Peyer's patch (tissue), 4 donors: ENCODE results near the gene PKNOX2. TPM values are rescaled to one million over a fixed set of nuclear protein-coding genes. Genes with fewer than 3 reads are reported as not detected.

Experiments used
- DNase-seq, 3 donors: peaks; one replicate each; pipeline ENCODE4 v3.0.0-alpha.2; 2017 to 2019
- H3K27ac ChIP-seq, 4 donors: fragments of 200-600 bp; sonication (generic); one replicate each; pipeline ENCODE4 v1.5.1; 2016 to 2019
- H3K27me3 ChIP-seq, 2 donors: fragments of 200-600 bp; sonication (generic); one replicate each; pipeline ENCODE4 v1.5.1; 2019
- H3K36me3 ChIP-seq, 3 donors: fragments of 200-600 bp; sonication (generic); one replicate each; pipeline ENCODE4 v1.5.1; 2016 to 2019
- H3K4me1 ChIP-seq, 4 donors: fragments of 200-600 bp; sonication (generic); one replicate each; pipeline ENCODE4 v1.5.1; 2016 to 2019
- H3K4me3 ChIP-seq, 4 donors: fragments of 200-600 bp; sonication (generic); 1 replicate in 3 of 4; 2 replicates in 1 of 4; pipeline ENCODE4 v1.5.1; 2016 to 2019; ENCODE audit warnings: mild to moderate bottlenecking in 1 of 4
- H3K9me3 ChIP-seq, 4 donors: fragments of 200-600 bp; sonication (generic); one replicate each; pipeline ENCODE4 v1.5.1; 2016 to 2019; ENCODE audit warnings: mild to moderate bottlenecking in 1 of 4
- CTCF ChIP-seq, 6 experiments: fragments of 450-650 bp in 4 of 6; fragments of 200-600 bp in 2 of 6; sonication (generic) in 1 of 6; IDR thresholded peaks; one replicate each; pipeline ENCODE4 v1.5.1; 2017 to 2019; ENCODE audit warnings: antibody characterized with exemption in 6 of 6, mild to moderate bottlenecking in 3 of 6, moderate library complexity in 1 of 6
- POLR2A ChIP-seq, 2 donors: fragments of 450-650 bp; IDR thresholded peaks; one replicate each; pipeline ENCODE4 v1.5.1; 2017; ENCODE audit warnings: antibody characterized with exemption in 2 of 2, mild to moderate bottlenecking in 2 of 2, moderate library complexity in 2 of 2
- total RNA-seq, 4 donors: library from RNA; depleted of rRNA; stranded (reverse); fragments of >200 nt; gene quantifications; one replicate each; pipeline ENCODE4 v1.1.0, GENCODE V29; 2016

The PKNOX2 gene
- total RNA-seq, 4 donors from 2014 or later, result 1.4 to 8.3 TPM; not detected in 2

GRCh38 chr11:125399945-125400344, 235.4 kb downstream of the PKNOX2 start:
- no peak for DNase-seq
- Histone ChIP-seq H3K36me3 (no peaks in the 10 kb centered on the region), H3K4me1 (no peaks in the 10 kb centered on the region), H3K27ac (no peak overlapping the region), H3K27me3 (no peaks in the 10 kb centered on the region), H3K4me3 (no peak overlapping the region), H3K9me3 (no peaks in the 10 kb centered on the region)
- TF ChIP-seq CTCF (IDR thresholded peaks at IDR 0.05) (no peak), POLR2A (IDR thresholded peaks at IDR 0.05) (no peak)

GRCh38 chr11:125401235-125401634, 236.7 kb downstream of the PKNOX2 start:
- H3K27ac ChIP-seq, result no peak overlapping the region
- DNase-seq, result peak in 1 of 3 donors; percentile 29
- H3K36me3 ChIP-seq, result no peaks in the 10 kb centered on the region
- H3K9me3 ChIP-seq, result no peaks in the 10 kb centered on the region
- no peak overlapping the region for H3K4me3 ChIP-seq
- TF ChIP-seq CTCF (IDR thresholded peaks at IDR 0.05), result no peak
- no peak for TF ChIP-seq POLR2A (IDR thresholded peaks at IDR 0.05)
- no peaks in the 10 kb centered on the region for H3K27me3 ChIP-seq
- no peaks in the 10 kb centered on the region for H3K4me1 ChIP-seq

GRCh38 chr11:125401746-125402145, 237.2 kb downstream of the PKNOX2 start:
- TF ChIP-seq POLR2A (IDR thresholded peaks at IDR 0.05) (no peak), CTCF (IDR thresholded peaks at IDR 0.05) (no peak)
- DNase-seq, result no peak
- Histone ChIP-seq H3K4me3 (no peak overlapping the region), H3K27ac (no peak overlapping the region), H3K4me1 (no peaks in the 10 kb centered on the region), H3K27me3 (no peaks in the 10 kb centered on the region), H3K9me3 (no peaks in the 10 kb centered on the region), H3K36me3 (no peaks in the 10 kb centered on the region)

- Histone ChIP-seq H3K9me3 (no peaks in the 10 kb centered on the region), H3K36me3 (no peaks in the 10 kb centered on the region), H3K27me3 (no peaks in the 10 kb centered on the region), H3K4me1 (no peaks in the 10 kb centered on the region), H3K4me3 (no peak overlapping the region), H3K27ac (no peak overlapping the region)
- no peak for DNase-seq
- no peak for TF ChIP-seq POLR2A (IDR thresholded peaks at IDR 0.05)
- TF ChIP-seq CTCF (IDR thresholded peaks at IDR 0.05), result no peak
Measured at GRCh38 chr11:125402435-125402834, 237.9 kb downstream of the PKNOX2 start.

- Histone ChIP-seq H3K9me3 (no peaks in the 10 kb centered on the region), H3K27ac (no peak overlapping the region), H3K4me3 (no peak overlapping the region), H3K4me1 (no peaks in the 10 kb centered on the region), H3K27me3 (no peaks in the 10 kb centered on the region), H3K36me3 (no peaks in the 10 kb centered on the region)
- no peak for DNase-seq
- TF ChIP-seq POLR2A (IDR thresholded peaks at IDR 0.05), result no peak
Measured at GRCh38 chr11:125404157-125404810, 239.7 kb downstream of the PKNOX2 start.

- Histone ChIP-seq H3K4me3 (no peak overlapping the region), H3K27me3 (no peaks in the 10 kb centered on the region), H3K4me1 (no peaks in the 10 kb centered on the region), H3K36me3 (no peaks in the 10 kb centered on the region), H3K27ac (no peak overlapping the region), H3K9me3 (no peaks in the 10 kb centered on the region)
- TF ChIP-seq CTCF (IDR thresholded peaks at IDR 0.05), result peak; percentile 46 to 93 (median 74)
- TF ChIP-seq POLR2A (IDR thresholded peaks at IDR 0.05), result no peak
- peak; percentile 42 to 84 (median 75) for DNase-seq
Measured at GRCh38 chr11:125404811-125405790, 240.6 kb downstream of the PKNOX2 start.
